ENCODE data around the gene CCSER1.

The CCSER1 gene

DNA sequence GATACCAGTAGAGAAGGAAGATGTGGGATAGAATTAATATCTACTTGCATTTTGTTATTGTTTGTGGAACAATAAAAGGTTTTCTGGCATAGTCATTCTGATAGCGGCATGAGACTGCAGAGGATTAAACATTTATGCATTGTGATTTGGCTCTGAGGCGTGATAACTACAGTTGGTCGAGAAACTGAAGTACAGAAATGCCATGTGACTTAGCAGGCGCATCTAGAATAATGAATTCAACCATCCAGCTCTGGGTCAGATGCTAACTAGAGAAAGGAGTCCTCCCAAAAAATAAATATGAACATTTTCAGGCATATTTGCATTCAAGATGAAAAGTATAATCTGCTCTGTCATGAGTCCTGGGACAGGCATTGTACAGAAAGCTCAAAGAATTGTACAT is 62.8 kb downstream of the CCSER1 start:
- no peaks in the 10 kb centered on the region for H3K36me3 ChIP-seq (ENCODE audit: control insufficient read depth, insufficient read depth, low read length)
- H3K27ac ChIP-seq (ENCODE audit: low read depth, low read length, severe bottlenecking) = no peak overlapping the region
- no peak overlapping the region for H3K4me3 ChIP-seq (ENCODE audit: extremely low read depth, insufficient read depth, low read length, poor library complexity, severe bottlenecking)
- no peaks in the 10 kb centered on the region for H3K9me3 ChIP-seq (ENCODE audit: control insufficient read depth, low read length)
- 85 to 95% methylated on average over 4 of the region's 4 CpGs for WGBS, 2 experiments (ENCODE audit: insufficient coverage in 2 of 2)
- no peaks in the 10 kb centered on the region for H3K4me1 ChIP-seq (ENCODE audit: control insufficient read depth, insufficient read depth, low read length, poor library complexity, severe bottlenecking)

DNA sequence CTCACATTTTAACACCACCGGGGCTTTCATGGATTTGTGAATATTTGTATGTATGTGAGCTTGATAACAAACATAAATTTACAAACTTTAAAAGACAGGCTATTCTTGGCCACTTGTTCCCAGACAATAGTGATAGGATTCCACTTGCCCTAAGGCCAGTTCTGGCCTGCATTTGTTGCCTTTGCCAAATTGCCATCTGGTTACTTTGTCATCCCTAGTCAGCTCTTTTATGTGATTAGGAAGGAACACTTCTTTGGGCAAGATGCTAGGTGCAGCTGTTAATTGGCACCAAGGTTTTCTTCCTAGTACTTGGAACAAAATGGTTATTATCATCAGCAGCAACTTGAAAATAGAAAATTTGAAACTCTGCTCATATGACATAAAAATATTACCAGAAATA is 63.3 kb downstream of the CCSER1 start:
- no CpG with 5 or more reads among the region's 1 CpG for WGBS, 2 experiments (ENCODE audit: insufficient coverage in 2 of 2)
- H3K9me3 ChIP-seq (ENCODE audit: control insufficient read depth, low read length) = no peaks in the 10 kb centered on the region
- H3K36me3 ChIP-seq (ENCODE audit: control insufficient read depth, insufficient read depth, low read length) = no peaks in the 10 kb centered on the region
- no peak overlapping the region for H3K27ac ChIP-seq (ENCODE audit: low read depth, low read length, severe bottlenecking)
- no peak overlapping the region for H3K4me3 ChIP-seq (ENCODE audit: extremely low read depth, insufficient read depth, low read length, poor library complexity, severe bottlenecking)
- H3K4me1 ChIP-seq (ENCODE audit: control insufficient read depth, insufficient read depth, low read length, poor library complexity, severe bottlenecking) = no peaks in the 10 kb centered on the region

DNA sequence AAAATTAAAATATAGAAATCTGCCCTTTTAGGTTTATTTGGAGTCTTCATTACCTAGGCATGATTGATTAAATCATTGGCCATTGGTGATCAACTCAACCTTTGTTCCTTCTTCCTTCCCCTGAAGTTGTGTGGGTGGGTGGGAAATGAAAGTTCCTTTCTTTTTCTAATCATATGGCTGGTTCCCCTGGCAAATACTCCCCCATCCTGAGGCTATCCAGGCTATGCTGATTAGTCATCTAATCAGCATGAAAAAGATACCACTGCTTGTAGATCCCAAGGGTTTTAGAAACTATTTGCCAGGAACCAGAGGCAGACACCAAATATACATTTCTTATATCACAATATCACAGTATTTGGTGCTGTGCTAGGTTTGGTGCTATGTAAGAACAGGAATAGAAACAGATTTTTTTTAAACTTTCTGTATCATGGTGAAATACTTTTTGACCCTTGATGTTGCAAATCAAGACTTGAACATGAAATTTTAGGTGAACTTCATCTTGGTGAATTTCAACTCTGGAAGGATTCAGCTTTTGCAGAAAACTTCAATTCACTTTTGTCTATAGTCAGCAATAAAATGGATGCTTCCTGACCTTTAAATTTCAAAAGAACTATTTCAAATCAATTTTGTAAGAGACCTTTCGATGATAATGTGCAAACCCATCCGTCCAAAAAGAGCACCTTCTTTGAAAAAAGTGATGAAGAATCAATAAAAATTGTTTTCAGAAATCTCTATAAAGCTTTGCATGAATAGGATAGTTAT is 71.1 kb downstream of the CCSER1 start:
- H3K4me1 ChIP-seq (ENCODE audit: control insufficient read depth, insufficient read depth, low read length, poor library complexity, severe bottlenecking) = no peaks in the 10 kb centered on the region
- no peaks in the 10 kb centered on the region for H3K9me3 ChIP-seq (ENCODE audit: control insufficient read depth, low read length)
- H3K4me3 ChIP-seq (ENCODE audit: extremely low read depth, insufficient read depth, low read length, poor library complexity, severe bottlenecking) = no peak overlapping the region
- no peaks in the 10 kb centered on the region for H3K36me3 ChIP-seq (ENCODE audit: control insufficient read depth, insufficient read depth, low read length)
- no CpG with 5 or more reads among the region's 2 CpGs for WGBS, 2 experiments (ENCODE audit: insufficient coverage in 2 of 2)
- H3K27ac ChIP-seq (ENCODE audit: low read depth, low read length, severe bottlenecking) = no peak overlapping the region

DNA sequence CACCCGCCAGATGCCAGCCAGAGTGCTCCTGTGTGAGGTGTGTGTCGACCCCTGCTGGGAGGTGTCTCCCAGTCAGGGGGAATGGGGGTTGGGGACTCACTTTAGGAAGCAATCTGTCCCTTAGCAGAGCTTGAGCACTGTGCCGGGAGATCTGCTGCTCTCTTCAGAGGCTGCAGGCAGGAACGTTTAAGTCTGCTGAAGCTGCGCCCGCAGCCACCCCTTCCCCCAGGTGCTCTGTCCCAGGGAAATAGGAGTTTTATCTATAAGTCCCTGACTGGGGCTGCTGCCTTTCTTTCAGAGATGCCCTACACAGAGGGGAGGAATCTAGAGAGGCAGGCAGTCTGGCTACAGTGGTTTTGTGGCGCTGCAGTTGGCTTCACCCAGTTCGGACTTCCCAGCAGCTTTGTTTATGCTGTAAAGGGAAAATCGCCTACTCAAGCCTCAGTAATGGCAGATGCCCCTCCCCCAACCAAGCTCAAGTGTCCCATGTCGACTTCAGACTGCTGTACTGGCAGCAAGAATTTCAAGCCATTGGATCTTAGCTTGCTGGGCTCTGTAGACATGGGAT is 80.8 kb downstream of the CCSER1 start:
- Histone ChIP-seq H3K4me3 (ENCODE audit: extremely low read depth, insufficient read depth, low read length, poor library complexity, severe bottlenecking) (no peak overlapping the region), H3K36me3 (ENCODE audit: control insufficient read depth, insufficient read depth, low read length) (no peaks in the 10 kb centered on the region), H3K27ac (ENCODE audit: low read depth, low read length, severe bottlenecking) (no peak overlapping the region), H3K9me3 (ENCODE audit: control insufficient read depth, low read length) (no peaks in the 10 kb centered on the region), H3K4me1 (ENCODE audit: control insufficient read depth, insufficient read depth, low read length, poor library complexity, severe bottlenecking) (no peaks in the 10 kb centered on the region)
- 84 to 89% methylated on average over 5 to 7 of the region's 10 CpGs for WGBS, 2 experiments (ENCODE audit: insufficient coverage in 2 of 2)

DNA sequence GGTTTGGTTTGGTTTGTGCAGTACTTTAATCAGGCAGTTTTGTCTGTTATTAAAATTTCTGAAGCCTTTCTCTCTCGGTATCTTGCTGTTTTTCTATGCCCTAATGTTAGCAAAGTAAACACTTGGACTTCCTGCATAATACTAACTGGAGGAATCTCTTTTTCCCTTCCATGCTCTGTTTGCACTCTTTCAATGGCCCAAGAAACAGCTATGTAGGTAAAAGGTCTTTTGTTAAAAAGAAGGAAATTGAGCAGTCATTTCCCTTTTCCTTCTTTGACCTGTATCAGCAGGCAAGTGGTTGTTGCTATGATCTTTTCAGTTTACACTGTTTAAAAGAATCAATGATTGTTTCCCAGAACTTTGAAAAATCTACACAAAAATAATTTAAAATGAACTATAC is 82.7 kb downstream of the CCSER1 start:
- H3K4me1 ChIP-seq (ENCODE audit: control insufficient read depth, insufficient read depth, low read length, poor library complexity, severe bottlenecking) = no peaks in the 10 kb centered on the region
- no peaks in the 10 kb centered on the region for H3K36me3 ChIP-seq (ENCODE audit: control insufficient read depth, insufficient read depth, low read length)
- no peak overlapping the region for H3K4me3 ChIP-seq (ENCODE audit: extremely low read depth, insufficient read depth, low read length, poor library complexity, severe bottlenecking)
- no CpG with 5 or more reads among the region's 1 CpG for WGBS, 2 experiments (ENCODE audit: insufficient coverage in 2 of 2)
- H3K27ac ChIP-seq (ENCODE audit: low read depth, low read length, severe bottlenecking) = no peak overlapping the region
- H3K9me3 ChIP-seq (ENCODE audit: control insufficient read depth, low read length) = no peaks in the 10 kb centered on the region

DNA sequence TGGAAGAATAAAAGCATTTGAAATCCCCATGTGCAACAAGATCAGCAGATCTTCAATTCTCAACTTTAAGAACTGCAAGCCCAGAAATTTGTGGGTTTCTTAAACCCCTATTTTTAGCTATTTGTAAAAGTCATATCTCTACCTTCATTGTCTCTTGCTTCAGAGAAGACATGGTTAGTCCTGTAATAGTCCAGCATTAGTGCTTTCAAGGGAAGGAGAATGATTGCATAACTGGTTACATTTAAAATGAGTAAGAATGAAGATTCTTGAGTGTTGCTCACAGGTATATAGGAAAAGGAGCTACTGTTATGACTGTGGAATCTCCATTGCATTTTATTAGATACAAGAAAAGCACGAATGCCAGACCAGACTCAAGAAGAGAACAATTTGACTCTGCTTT is 84.0 kb downstream of the CCSER1 start:
- Histone ChIP-seq H3K4me3 (ENCODE audit: extremely low read depth, insufficient read depth, low read length, poor library complexity, severe bottlenecking) (no peak overlapping the region), H3K9me3 (ENCODE audit: control insufficient read depth, low read length) (no peaks in the 10 kb centered on the region), H3K36me3 (ENCODE audit: control insufficient read depth, insufficient read depth, low read length) (no peaks in the 10 kb centered on the region), H3K27ac (ENCODE audit: low read depth, low read length, severe bottlenecking) (no peak overlapping the region), H3K4me1 (ENCODE audit: control insufficient read depth, insufficient read depth, low read length, poor library complexity, severe bottlenecking) (no peaks in the 10 kb centered on the region)
- 86% methylated on average over 1 of the region's 1 CpG; no CpG with 5 or more reads in 1 of the 2 experiments for WGBS, 2 experiments (ENCODE audit: insufficient coverage in 2 of 2)

DNA sequence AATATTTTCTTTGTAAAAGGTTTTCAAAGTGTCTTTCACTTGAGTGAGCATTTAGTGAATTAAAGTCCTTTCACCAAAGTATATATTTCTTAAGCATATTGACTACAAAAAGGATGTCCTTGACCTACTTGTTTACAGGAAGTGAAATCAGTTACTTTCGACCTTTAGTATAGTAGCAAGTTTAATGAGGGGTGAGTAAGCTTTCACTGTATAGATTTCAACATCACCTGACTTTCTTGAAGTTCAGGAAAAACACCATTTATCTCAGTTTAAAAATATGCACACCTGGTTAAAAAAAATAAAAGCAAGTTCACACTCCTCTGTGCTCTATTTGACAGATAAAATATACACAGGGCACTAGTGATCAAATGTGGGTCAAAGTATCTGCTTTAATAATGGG is 88.1 kb downstream of the CCSER1 start:
- Histone ChIP-seq H3K4me1 (ENCODE audit: control insufficient read depth, insufficient read depth, low read length, poor library complexity, severe bottlenecking) (no peaks in the 10 kb centered on the region), H3K36me3 (ENCODE audit: control insufficient read depth, insufficient read depth, low read length) (no peaks in the 10 kb centered on the region), H3K4me3 (ENCODE audit: extremely low read depth, insufficient read depth, low read length, poor library complexity, severe bottlenecking) (no peak overlapping the region), H3K9me3 (ENCODE audit: control insufficient read depth, low read length) (no peaks in the 10 kb centered on the region), H3K27ac (ENCODE audit: low read depth, low read length, severe bottlenecking) (no peak overlapping the region)
- no CpG with 5 or more reads among the region's 1 CpG for WGBS, 2 experiments (ENCODE audit: insufficient coverage in 2 of 2)

DNA sequence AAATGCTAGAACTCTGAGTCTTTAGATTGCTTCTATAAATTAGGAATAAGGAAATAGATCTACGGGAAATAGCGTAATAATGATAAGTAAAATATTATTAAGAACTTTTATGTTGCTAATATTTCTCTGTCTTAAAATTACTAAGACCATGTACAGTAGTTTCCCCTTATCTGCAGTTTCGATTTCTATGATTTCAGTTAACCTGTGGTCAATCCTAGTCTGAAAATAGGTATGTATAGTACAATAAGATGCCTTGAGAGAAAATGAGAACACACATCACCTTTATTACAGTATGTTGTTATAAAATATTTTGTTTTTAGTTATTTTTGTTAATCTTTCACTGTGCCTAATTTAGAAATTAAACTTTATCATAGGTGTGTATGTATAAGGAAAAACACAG is 92.6 kb downstream of the CCSER1 start:
- no peak overlapping the region for H3K4me3 ChIP-seq (ENCODE audit: extremely low read depth, insufficient read depth, low read length, poor library complexity, severe bottlenecking)
- no peaks in the 10 kb centered on the region for H3K4me1 ChIP-seq (ENCODE audit: control insufficient read depth, insufficient read depth, low read length, poor library complexity, severe bottlenecking)
- H3K27ac ChIP-seq (ENCODE audit: low read depth, low read length, severe bottlenecking) = no peak overlapping the region
- H3K9me3 ChIP-seq (ENCODE audit: control insufficient read depth, low read length) = no peaks in the 10 kb centered on the region
- H3K36me3 ChIP-seq (ENCODE audit: control insufficient read depth, insufficient read depth, low read length) = no peaks in the 10 kb centered on the region
- WGBS, 2 experiments (ENCODE audit: insufficient coverage in 2 of 2) = no CpG with 5 or more reads among the region's 3 CpGs

DNA sequence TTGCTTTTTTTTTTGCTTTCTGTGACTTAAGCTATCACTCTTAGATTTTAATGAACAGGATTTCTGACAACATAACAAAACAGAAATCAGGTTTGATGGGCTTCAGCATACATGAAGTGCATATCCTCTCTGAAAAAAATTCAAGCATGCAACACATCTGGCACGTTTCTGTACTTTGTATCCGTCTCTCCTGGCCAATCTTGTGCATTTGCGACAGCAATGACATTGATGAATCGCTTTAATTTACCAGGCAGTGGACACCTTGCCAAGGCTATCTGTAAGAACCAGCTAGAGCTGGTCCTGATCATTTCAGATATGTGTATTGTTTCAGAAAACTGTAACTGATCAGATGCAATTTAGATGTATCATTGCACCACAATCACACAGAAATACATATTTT is 93.3 kb downstream of the CCSER1 start:
- no peaks in the 10 kb centered on the region for H3K36me3 ChIP-seq (ENCODE audit: control insufficient read depth, insufficient read depth, low read length)
- H3K9me3 ChIP-seq (ENCODE audit: control insufficient read depth, low read length) = no peaks in the 10 kb centered on the region
- H3K4me1 ChIP-seq (ENCODE audit: control insufficient read depth, insufficient read depth, low read length, poor library complexity, severe bottlenecking) = no peaks in the 10 kb centered on the region
- 79 to 86% methylated on average over 4 of the region's 4 CpGs for WGBS, 2 experiments (ENCODE audit: insufficient coverage in 2 of 2)
- no peak overlapping the region for H3K27ac ChIP-seq (ENCODE audit: low read depth, low read length, severe bottlenecking)
- no peak overlapping the region for H3K4me3 ChIP-seq (ENCODE audit: extremely low read depth, insufficient read depth, low read length, poor library complexity, severe bottlenecking)

DNA sequence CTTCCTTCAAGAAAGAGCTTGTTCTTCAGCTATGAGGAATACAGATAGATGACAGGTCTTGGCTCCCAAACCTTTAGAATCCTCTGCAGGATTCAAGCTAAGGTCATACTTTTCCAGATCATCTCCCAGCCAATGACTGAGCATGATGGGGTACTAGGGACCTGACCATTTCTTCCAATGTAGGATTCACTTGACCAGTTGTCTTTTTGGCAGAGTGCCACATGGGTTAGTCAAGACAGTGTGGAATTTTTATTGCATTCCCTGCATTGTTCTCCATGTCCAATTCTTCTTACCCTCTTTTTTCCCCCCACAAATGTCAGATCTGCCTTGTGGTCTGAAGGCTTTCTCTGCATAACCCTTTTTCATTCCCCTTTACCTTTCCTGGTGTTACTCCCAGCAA is 99.5 kb downstream of the CCSER1 start:
- no peaks in the 10 kb centered on the region for H3K36me3 ChIP-seq (ENCODE audit: control insufficient read depth, insufficient read depth, low read length)
- H3K27ac ChIP-seq (ENCODE audit: low read depth, low read length, severe bottlenecking) = no peak overlapping the region
- no peaks in the 10 kb centered on the region for H3K4me1 ChIP-seq (ENCODE audit: control insufficient read depth, insufficient read depth, low read length, poor library complexity, severe bottlenecking)
- H3K4me3 ChIP-seq (ENCODE audit: extremely low read depth, insufficient read depth, low read length, poor library complexity, severe bottlenecking) = no peak overlapping the region
- H3K9me3 ChIP-seq (ENCODE audit: control insufficient read depth, low read length) = no peaks in the 10 kb centered on the region

DNA sequence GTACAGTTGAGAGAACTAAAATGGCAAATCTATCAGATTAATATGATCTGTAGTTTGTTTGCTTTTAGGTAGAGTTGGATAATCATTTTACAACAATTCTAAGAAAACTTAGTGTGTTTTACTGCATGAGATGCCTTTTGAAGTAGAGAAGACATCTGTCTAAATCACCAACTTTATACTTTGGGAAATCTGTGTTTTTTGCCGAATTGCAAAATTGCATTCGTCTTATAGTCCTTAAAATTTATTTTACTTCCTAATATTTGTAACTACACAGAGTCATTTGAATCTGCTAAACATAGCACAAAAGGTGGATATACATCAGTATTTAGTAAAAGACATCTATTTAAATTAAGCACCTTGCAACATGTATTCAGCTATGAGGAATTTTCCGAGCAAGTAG is 100.0 kb downstream of the CCSER1 start:
- no peaks in the 10 kb centered on the region for H3K36me3 ChIP-seq (ENCODE audit: control insufficient read depth, insufficient read depth, low read length)
- H3K9me3 ChIP-seq (ENCODE audit: control insufficient read depth, low read length) = no peaks in the 10 kb centered on the region
- H3K4me1 ChIP-seq (ENCODE audit: control insufficient read depth, insufficient read depth, low read length, poor library complexity, severe bottlenecking) = no peaks in the 10 kb centered on the region
- H3K27ac ChIP-seq (ENCODE audit: low read depth, low read length, severe bottlenecking) = no peak overlapping the region
- 80% methylated on average over 1 of the region's 3 CpGs; no CpG with 5 or more reads in 1 of the 2 experiments for WGBS, 2 experiments (ENCODE audit: insufficient coverage in 2 of 2)
- no peak overlapping the region for H3K4me3 ChIP-seq (ENCODE audit: extremely low read depth, insufficient read depth, low read length, poor library complexity, severe bottlenecking)

Measured in mesodermal cell (in vitro differentiated cells).